Effector CD4-positive, alpha-beta T cell (primary cell): ENCODE results near the gene LRGUK.

ENCODE experiments used
- DNase-seq: peaks from one replicate; pipeline ENCODE4 v3.0.0-alpha.2; 2020

LRGUK gene

GRCh38 chr7:134126596-134126965 lies 559 bp upstream of the LRGUK start:
- no peak for DNase-seq

- DNase-seq: no peak
Measured at GRCh38 chr7:134128829-134129228, 1.7 kb downstream of the LRGUK start.

- no peak for DNase-seq
Measured at GRCh38 chr7:134129856-134130523, 2.9 kb downstream of the LRGUK start.

GRCh38 chr7:134134004-134134403 lies 6.9 kb downstream of the LRGUK start:
- no peak for DNase-seq

- peak; percentile 31 for DNase-seq
Measured at GRCh38 chr7:134140889-134141867, 14.0 kb downstream of the LRGUK start.

- DNase-seq: no peak
Measured at GRCh38 chr7:134141868-134142264, 14.7 kb downstream of the LRGUK start.

GRCh38 chr7:134153493-134154136 lies 26.5 kb downstream of the LRGUK start:
- DNase-seq: no peak

- DNase-seq: no peak
Measured at GRCh38 chr7:134154581-134155130, 27.5 kb downstream of the LRGUK start.

- no peak for DNase-seq
Measured at GRCh38 chr7:134155206-134155605, 28.1 kb downstream of the LRGUK start.

GRCh38 chr7:134155871-134156270 lies 28.7 kb downstream of the LRGUK start:
- no peak for DNase-seq

- no peak for DNase-seq
Measured at GRCh38 chr7:134165252-134165651, 38.1 kb downstream of the LRGUK start.

GRCh38 chr7:134167250-134167649 lies 40.1 kb downstream of the LRGUK start:
- DNase-seq: no peak

GRCh38 chr7:134167841-134168240 lies 40.7 kb downstream of the LRGUK start:
- DNase-seq: no peak

- no peak for DNase-seq
Measured at GRCh38 chr7:134174795-134175261, 47.7 kb downstream of the LRGUK start.

- DNase-seq: no peak
Measured at GRCh38 chr7:134175334-134176036, 48.3 kb downstream of the LRGUK start.

- no peak for DNase-seq
Measured at GRCh38 chr7:134176037-134176350, 48.9 kb downstream of the LRGUK start.

GRCh38 chr7:134179036-134180011 lies 52.2 kb downstream of the LRGUK start:
- DNase-seq: no peak

- DNase-seq: no peak
Measured at GRCh38 chr7:134180376-134180775, 53.2 kb downstream of the LRGUK start.

GRCh38 chr7:134182078-134182477 lies 54.9 kb downstream of the LRGUK start:
- DNase-seq: no peak

- DNase-seq: no peak
Measured at GRCh38 chr7:134184767-134185166, 57.6 kb downstream of the LRGUK start.

- no peak for DNase-seq
Measured at GRCh38 chr7:134186027-134186426, 58.9 kb downstream of the LRGUK start.
